ENCODE results near the gene NAA80.
"Not testable (repeated sequence)": the region's sequence is repeated elsewhere in the genome, so short reads cannot be mapped to it uniquely, and the experiment has no call there.

Gene NAA80

GRCh38 chr3:50319894-50320625 is 20.9 kb upstream of the NAA80 start:
- H3K4me3 ChIP-seq: peak overlapping the region; percentile 83
- peaks cover 15% of the 10 kb centered on the region; the same call in 1 of the 2 replicates for H3K36me3 ChIP-seq (ENCODE audit: insufficient read depth, low read length)
- TF ChIP-seq POLR2AphosphoS5 (IDR thresholded peaks at IDR 0.05; ENCODE audit: borderline replicate concordance, low read depth, low read length) (no peak), EZH2 (IDR thresholded peaks at IDR 0.05) (no peak), FOXP2 (optimal IDR thresholded peaks at IDR 0.05; ENCODE audit: control extremely low read depth, extremely low read length, insufficient read depth) (no peak)
- DNase-seq (ENCODE audit: low read depth, low spot score): no peak
- peak overlapping the region; percentile 31; the same call in 1 of the 2 replicates for H3K27ac ChIP-seq
- no peaks in the 10 kb centered on the region for H3K9me3 ChIP-seq (ENCODE audit: low read depth, low read length)
- H3K9ac ChIP-seq (ENCODE audit: insufficient read length): peak overlapping the region; percentile 97

- Histone ChIP-seq H3K36me3 (ENCODE audit: insufficient read depth, low read length) (peaks cover 15% of the 10 kb centered on the region; the same call in 1 of the 2 replicates), H3K9ac (ENCODE audit: insufficient read length) (no peak overlapping the region), H3K27ac (no peak overlapping the region), H3K9me3 (ENCODE audit: low read depth, low read length) (no peaks in the 10 kb centered on the region), H3K4me3 (no peak overlapping the region)
- no peak for DNase-seq (ENCODE audit: low read depth, low spot score)
- TF ChIP-seq EZH2 (IDR thresholded peaks at IDR 0.05) (no peak), FOXP2 (optimal IDR thresholded peaks at IDR 0.05; ENCODE audit: control extremely low read depth, extremely low read length, insufficient read depth) (no peak), POLR2AphosphoS5 (IDR thresholded peaks at IDR 0.05; ENCODE audit: borderline replicate concordance, low read depth, low read length) (no peak)
Observed at GRCh38 chr3:50319181-50319893, 20.1 kb upstream of the NAA80 start.

- DNase-seq (ENCODE audit: low read depth, low spot score): no peak
- Histone ChIP-seq H3K36me3 (ENCODE audit: insufficient read depth, low read length) (peaks cover 15% of the 10 kb centered on the region; the same call in 1 of the 2 replicates), H3K9me3 (ENCODE audit: low read depth, low read length) (no peaks in the 10 kb centered on the region), H3K4me3 (no peak overlapping the region), H3K27ac (no peak overlapping the region), H3K9ac (ENCODE audit: insufficient read length) (no peak overlapping the region)
- TF ChIP-seq FOXP2 (optimal IDR thresholded peaks at IDR 0.05; ENCODE audit: control extremely low read depth, extremely low read length, insufficient read depth): no peak
- no peak for TF ChIP-seq EZH2 (IDR thresholded peaks at IDR 0.05)
- no peak for TF ChIP-seq POLR2AphosphoS5 (IDR thresholded peaks at IDR 0.05; ENCODE audit: borderline replicate concordance, low read depth, low read length)
Observed at GRCh38 chr3:50318615-50319014, 19.4 kb upstream of the NAA80 start.

GRCh38 chr3:50318163-50318562 is 19.0 kb upstream of the NAA80 start:
- Histone ChIP-seq H3K9me3 (ENCODE audit: low read depth, low read length) (no peaks in the 10 kb centered on the region), H3K4me3 (no peak overlapping the region), H3K36me3 (ENCODE audit: insufficient read depth, low read length) (peaks cover 15% of the 10 kb centered on the region; the same call in 1 of the 2 replicates), H3K9ac (ENCODE audit: insufficient read length) (no peak overlapping the region), H3K27ac (no peak overlapping the region)
- no peak for TF ChIP-seq EZH2 (IDR thresholded peaks at IDR 0.05)
- DNase-seq (ENCODE audit: low read depth, low spot score): no peak

- Histone ChIP-seq H3K9ac (ENCODE audit: insufficient read length) (no peak overlapping the region), H3K9me3 (ENCODE audit: low read depth, low read length) (no peaks in the 10 kb centered on the region), H3K4me3 (no peak overlapping the region), H3K36me3 (ENCODE audit: insufficient read depth, low read length) (peaks cover 15% of the 10 kb centered on the region; the same call in 1 of the 2 replicates), H3K27ac (no peak overlapping the region)
- DNase-seq (ENCODE audit: low read depth, low spot score): no peak
- TF ChIP-seq POLR2AphosphoS5 (IDR thresholded peaks at IDR 0.05; ENCODE audit: borderline replicate concordance, low read depth, low read length) (no peak), EZH2 (IDR thresholded peaks at IDR 0.05) (no peak), FOXP2 (optimal IDR thresholded peaks at IDR 0.05; ENCODE audit: control extremely low read depth, extremely low read length, insufficient read depth) (no peak)
Observed at GRCh38 chr3:50317300-50317699, 18.1 kb upstream of the NAA80 start.

GRCh38 chr3:50316657-50317242 is 17.5 kb upstream of the NAA80 start:
- Histone ChIP-seq H3K9me3 (ENCODE audit: low read depth, low read length) (no peaks in the 10 kb centered on the region), H3K4me3 (no peak overlapping the region), H3K36me3 (ENCODE audit: insufficient read depth, low read length) (peaks cover 15% of the 10 kb centered on the region; the same call in 1 of the 2 replicates), H3K27ac (no peak overlapping the region), H3K9ac (ENCODE audit: insufficient read length) (no peak overlapping the region)
- no peak for DNase-seq (ENCODE audit: low read depth, low spot score)
- TF ChIP-seq FOXP2 (optimal IDR thresholded peaks at IDR 0.05; ENCODE audit: control extremely low read depth, extremely low read length, insufficient read depth) (no peak), POLR2AphosphoS5 (IDR thresholded peaks at IDR 0.05; ENCODE audit: borderline replicate concordance, low read depth, low read length) (no peak), EZH2 (IDR thresholded peaks at IDR 0.05) (no peak)

GRCh38 chr3:50314816-50315215 is 15.6 kb upstream of the NAA80 start:
- Histone ChIP-seq H3K9me3 (ENCODE audit: low read depth, low read length) (no peaks in the 10 kb centered on the region), H3K9ac (ENCODE audit: insufficient read length) (no peak overlapping the region), H3K4me3 (no peak overlapping the region), H3K27ac (no peak overlapping the region), H3K36me3 (ENCODE audit: insufficient read depth, low read length) (peaks cover 15% of the 10 kb centered on the region; the same call in 1 of the 2 replicates)
- DNase-seq (ENCODE audit: low read depth, low spot score): no peak
- TF ChIP-seq POLR2AphosphoS5 (IDR thresholded peaks at IDR 0.05; ENCODE audit: borderline replicate concordance, low read depth, low read length): no peak
- TF ChIP-seq EZH2 (IDR thresholded peaks at IDR 0.05): no peak
- no peak for TF ChIP-seq FOXP2 (optimal IDR thresholded peaks at IDR 0.05; ENCODE audit: control extremely low read depth, extremely low read length, insufficient read depth)

- H3K9me3 ChIP-seq (ENCODE audit: low read depth, low read length): no peaks in the 10 kb centered on the region
- no peak overlapping the region for H3K4me3 ChIP-seq
- TF ChIP-seq POLR2AphosphoS5 (IDR thresholded peaks at IDR 0.05; ENCODE audit: borderline replicate concordance, low read depth, low read length) (no peak), EZH2 (IDR thresholded peaks at IDR 0.05) (no peak), FOXP2 (optimal IDR thresholded peaks at IDR 0.05; ENCODE audit: control extremely low read depth, extremely low read length, insufficient read depth) (no peak)
- no peak overlapping the region for H3K27ac ChIP-seq
- DNase-seq (ENCODE audit: low read depth, low spot score): no peak
- peaks cover 12% of the 10 kb centered on the region; the same call in 1 of the 2 replicates for H3K36me3 ChIP-seq (ENCODE audit: insufficient read depth, low read length)
- H3K9ac ChIP-seq (ENCODE audit: insufficient read length): no peak overlapping the region
Observed at GRCh38 chr3:50314342-50314741, 15.1 kb upstream of the NAA80 start.

- DNase-seq (ENCODE audit: low read depth, low spot score); H3K9me3 ChIP-seq (ENCODE audit: low read depth, low read length); H3K36me3 ChIP-seq (ENCODE audit: insufficient read depth, low read length); H3K27ac ChIP-seq; H3K9ac ChIP-seq (ENCODE audit: insufficient read length); H3K4me3 ChIP-seq: not testable (repeated sequence)
Observed at GRCh38 chr3:50312041-50312440, 12.8 kb upstream of the NAA80 start.

All from SK-N-MC (cell line).